Measurements from ENCODE around the gene EVC. TPM values are rescaled to one million over a fixed set of nuclear protein-coding genes. Genes with fewer than 3 reads are reported as not detected.

Gene EVC
- total and polyA plus RNA-seq, 2 of the 4 experiments (the other 2 are of a cell fraction), result 16.8 to 18.9 TPM

DNA sequence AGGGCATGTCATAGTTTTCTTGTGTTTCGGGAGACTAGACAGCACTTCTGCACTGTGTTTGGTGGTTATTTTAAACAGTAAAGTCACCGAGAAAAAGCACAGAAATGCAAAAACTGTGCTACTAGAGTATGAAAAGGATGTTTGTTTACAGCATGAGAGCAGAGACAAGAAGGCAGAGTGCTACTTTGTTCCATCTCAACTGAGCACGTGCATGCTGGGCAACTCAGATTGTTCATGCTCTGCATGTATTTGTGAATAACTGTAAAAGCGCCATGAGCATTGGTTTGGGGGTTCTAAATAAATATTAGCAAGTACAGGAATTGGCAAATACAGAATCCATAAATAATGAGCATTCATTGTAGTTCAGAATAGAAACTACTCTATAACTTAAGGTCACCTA lies 7.4 kb downstream of the EVC start:
- Histone ChIP-seq H3K4ac (ENCODE audit: low read depth, low read length) (no peak overlapping the region), H3K9me3 (ENCODE audit: control insufficient read depth, insufficient read depth, low read length) (peaks cover 3% of the 10 kb centered on the region; the same call in 1 of the 2 replicates), H4K8ac (ENCODE audit: low read depth in 2 of 2, low read length in 2 of 2) (no peak overlapping the region), H3K14ac (replicated peaks; ENCODE audit: low read depth, low read length) (no peak overlapping the region), H3K36me3 (ENCODE audit: control insufficient read depth, insufficient read depth, low read length) (peaks cover 14% of the 10 kb centered on the region), H2AFZ (replicated peaks; ENCODE audit: low read length, poor library complexity) (no peak overlapping the region), H4K20me1 (ENCODE audit: insufficient read depth, low read length) (peaks cover 64% of the 10 kb centered on the region), H3K27me3 (ENCODE audit: control insufficient read depth, insufficient read depth, low read length) (no peaks in the 10 kb centered on the region), H3K27ac (ENCODE audit: insufficient read depth, low read length) (no peak overlapping the region), H4K5ac (ENCODE audit: low read depth, low read length) (no peak overlapping the region), H3K18ac (ENCODE audit: low read depth, low read length) (no peak overlapping the region), H2AK9ac (replicated peaks; ENCODE audit: low read depth, low read length, poor library complexity) (no peak overlapping the region), H2AK5ac (ENCODE audit: low read depth, low read length) (no peak overlapping the region), H2BK15ac (ENCODE audit: low read depth, low read length) (no peak overlapping the region), H3K9me1 (ENCODE audit: insufficient read depth, low read length) (peaks cover 25% of the 10 kb centered on the region), H3K4me3 (ENCODE audit: insufficient read depth, low read depth, low read length) (no peak overlapping the region), H3K23ac (ENCODE audit: low read depth, low read length) (no peak overlapping the region), H3K4me2 (ENCODE audit: low read depth, low read length) (no peak overlapping the region), H2BK120ac (ENCODE audit: low read depth, low read length) (no peak overlapping the region), H3K56ac (ENCODE audit: extremely low read depth, insufficient read depth, low read length) (no peak overlapping the region), H4K91ac (ENCODE audit: insufficient read depth, low read depth, low read length) (no peak overlapping the region), H3K4me1 (ENCODE audit: control insufficient read depth, insufficient read depth, low read length) (peaks cover 22% of the 10 kb centered on the region), H2BK5ac (ENCODE audit: low read depth, low read length, poor library complexity, severe bottlenecking) (no peak overlapping the region), H2BK20ac (ENCODE audit: low read depth, low read length) (no peak overlapping the region), H3K9ac (ENCODE audit: low read depth, low read length) (no peak overlapping the region), H3K79me1 (ENCODE audit: low read depth in 1 of 2, low read length in 2 of 2) (peaks cover 33 to 80% of the 10 kb centered on the region in 2 experiments)
- POLR2A ChIA-PET (ENCODE audit: unreplicated experiment), result no interaction called here
- BruUV-seq (replicated peaks), result no TSS peak
- ATAC-seq (ENCODE audit: low read depth) (peak; percentile 24; the same call in 1 of the 2 replicates), DNase-seq (no peak)
- dilution Hi-C loops (cut with HindIII; ENCODE audit: low sequenced_read_pairs, unreplicated experiment), result no loop called here
- intact Hi-C loops (cut with micrococcal nuclease), result no loop called here
- CTCF ChIA-PET, result no interaction called here
- WGBS, 2 experiments (ENCODE audit: extremely low coverage in 2 of 2, insufficient read length in 1 of 2), result no CpG with 5 or more reads among the region's 4 CpGs
- TF ChIP-seq, protein P1, sequence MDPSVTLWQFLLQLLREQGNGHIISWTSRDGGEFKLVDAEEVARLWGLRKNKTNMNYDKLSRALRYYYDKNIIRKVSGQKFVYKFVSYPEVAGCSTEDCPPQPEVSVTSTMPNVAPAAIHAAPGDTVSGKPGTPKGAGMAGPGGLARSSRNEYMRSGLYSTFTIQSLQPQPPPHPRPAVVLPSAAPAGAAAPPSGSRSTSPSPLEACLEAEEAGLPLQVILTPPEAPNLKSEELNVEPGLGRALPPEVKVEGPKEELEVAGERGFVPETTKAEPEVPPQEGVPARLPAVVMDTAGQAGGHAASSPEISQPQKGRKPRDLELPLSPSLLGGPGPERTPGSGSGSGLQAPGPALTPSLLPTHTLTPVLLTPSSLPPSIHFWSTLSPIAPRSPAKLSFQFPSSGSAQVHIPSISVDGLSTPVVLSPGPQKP (IDR thresholded peaks at IDR 0.05; ENCODE audit: borderline replicate concordance, low read depth, low read length), result no peak
- TF ChIP-seq BHLHE40 (IDR thresholded peaks at IDR 0.05; ENCODE audit: low read depth, low read length), result peak; percentile 71; the same call in 1 of the 2 replicates
- no peak for TF ChIP-seq MXI1 (IDR thresholded peaks at IDR 0.05; ENCODE audit: borderline replicate concordance, low read depth, low read length)
- no peak for TF ChIP-seq NFE2L2 (IDR thresholded peaks at IDR 0.05; ENCODE audit: low read depth, low read length)
- TF ChIP-seq, protein P2, sequence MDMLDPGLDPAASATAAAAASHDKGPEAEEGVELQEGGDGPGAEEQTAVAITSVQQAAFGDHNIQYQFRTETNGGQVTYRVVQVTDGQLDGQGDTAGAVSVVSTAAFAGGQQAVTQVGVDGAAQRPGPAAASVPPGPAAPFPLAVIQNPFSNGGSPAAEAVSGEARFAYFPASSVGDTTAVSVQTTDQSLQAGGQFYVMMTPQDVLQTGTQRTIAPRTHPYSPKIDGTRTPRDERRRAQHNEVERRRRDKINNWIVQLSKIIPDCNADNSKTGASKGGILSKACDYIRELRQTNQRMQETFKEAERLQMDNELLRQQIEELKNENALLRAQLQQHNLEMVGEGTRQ (IDR thresholded peaks at IDR 0.05; ENCODE audit: low read depth, low read length), result no peak
- in situ Hi-C loops (cut with MboI; ENCODE audit: low sequenced_read_pairs), result no loop called here

Measured in IMR-90 (cell line).